Cortex of kidney (tissue), 1 donor: Measurements from ENCODE around the gene OGFOD3.
"Not testable (repeated sequence)": the region's sequence is repeated elsewhere in the genome, so short reads cannot be mapped to it uniquely, and the experiment has no call there.

Experiments
- DNase-seq: peaks from one replicate; lab custom pipeline; 2025; lab: John Stamatoyannopoulos, UW

Gene OGFOD3

GRCh38 chr17:82418001-82418986 is at the start of gene OGFOD3, which contains the start of gene HEXD:
TSS of gene OGFOD3 (minus strand) at chr17:82418586. CDS start at chr17:82418485, 101 bp downstream.
TSS of gene HEXD (plus strand) at chr17:82418347. CDS start at chr17:82419800, 1,453 bp downstream.
- DNase-seq, result no peak

- DNase-seq, result no peak
Measured at GRCh38 chr17:82465023-82465603, 46.7 kb upstream of the OGFOD3 start.

- no peak for DNase-seq
Measured at GRCh38 chr17:82464567-82464929, 46.2 kb upstream of the OGFOD3 start.

- no peak for DNase-seq
Measured at GRCh38 chr17:82463925-82464566, 45.7 kb upstream of the OGFOD3 start.

GRCh38 chr17:82463391-82463790 is 45.0 kb upstream of the OGFOD3 start:
- no peak for DNase-seq

- no peak for DNase-seq
Measured at GRCh38 chr17:82461827-82462524, 43.6 kb upstream of the OGFOD3 start.

- not testable (repeated sequence) for DNase-seq
Measured at GRCh38 chr17:82459936-82460335, 41.5 kb upstream of the OGFOD3 start.

GRCh38 chr17:82458885-82459424 is 40.6 kb upstream of the OGFOD3 start:
- DNase-seq, result no peak

GRCh38 chr17:82458179-82458884 is 39.9 kb upstream of the OGFOD3 start, which contains the start of gene NARF:
TSS of gene NARF (plus strand) at chr17:82458741. CDS start at chr17:82458804, 63 bp downstream.
- DNase-seq, result no peak

- DNase-seq, result no peak
Measured at GRCh38 chr17:82457929-82458178, 39.5 kb upstream of the OGFOD3 start.

- no peak for DNase-seq
Measured at GRCh38 chr17:82457073-82457928, 38.9 kb upstream of the OGFOD3 start.

- DNase-seq, result not testable (repeated sequence)
Measured at GRCh38 chr17:82453706-82454105, 35.3 kb upstream of the OGFOD3 start.

GRCh38 chr17:82453151-82453550 is 34.8 kb upstream of the OGFOD3 start:
- DNase-seq, result not testable (repeated sequence)

- DNase-seq, result no peak
Measured at GRCh38 chr17:82452162-82452561, 33.8 kb upstream of the OGFOD3 start.

GRCh38 chr17:82450357-82451106 is 32.1 kb upstream of the OGFOD3 start, which contains the start of gene CYBC1:
TSS of gene CYBC1 (minus strand) at chr17:82450752. CDS start at chr17:82449254, 1,498 bp downstream.
- DNase-seq, result peak; percentile 73

GRCh38 chr17:82449883-82450356 is 31.5 kb upstream of the OGFOD3 start:
- no peak for DNase-seq

GRCh38 chr17:82449131-82449882 is 30.9 kb upstream of the OGFOD3 start:
- DNase-seq, result no peak

- no peak for DNase-seq
Measured at GRCh38 chr17:82447876-82448275, 29.5 kb upstream of the OGFOD3 start.
